ENCODE measurements around the gene ANKRD12. TPM values are rescaled to one million over a fixed set of nuclear protein-coding genes. Genes with fewer than 3 reads are reported as not detected.

Gene ANKRD12
- total and polyA plus RNA-seq, 10 of the 15 experiments (the other 5 are each of a cell fraction or from before 2014, with no cell fraction given) = 5.9 to 45.7 (median 20.2) TPM

- TF ChIP-seq ZBTB33 (IDR thresholded peaks at IDR 0.05) (no peak), ATF3 (IDR thresholded peaks at IDR 0.05; ENCODE audit: borderline replicate concordance, extremely low read depth, low read depth, low read length) (no peak), MTA3 (IDR thresholded peaks at IDR 0.05; ENCODE audit: borderline replicate concordance, low read length) (peak; percentile 91; the same call in 1 of the 2 replicates), EGR1 (IDR thresholded peaks at IDR 0.05; ENCODE audit: borderline replicate concordance in 1 of 2, low read depth in 2 of 2, low read length in 2 of 2) (0 out of 3 replicates have a peak, but pooled peaks of 1 of the 2 experiments have one; percentile 32), ZNF592 (IDR thresholded peaks at IDR 0.05) (no peak), PAX5 (IDR thresholded peaks at IDR 0.05; ENCODE audit: borderline replicate concordance, low read depth, low read length) (no peak), WRNIP1 (IDR thresholded peaks at IDR 0.05; ENCODE audit: borderline replicate concordance, low read depth, low read length) (no peak), HDAC2 (IDR thresholded peaks at IDR 0.05) (no peak), YBX1 (IDR thresholded peaks at IDR 0.05) (no peak), SIN3A (IDR thresholded peaks at IDR 0.05; ENCODE audit: low read depth, low read length) (0 out of 2 replicates have a peak, but pooled peaks have one; percentile 31), BCL3 (IDR thresholded peaks at IDR 0.05; ENCODE audit: borderline replicate concordance, insufficient read depth, low read depth, low read length, poor library complexity, severe bottlenecking) (no peak), POU2F2 (IDR thresholded peaks at IDR 0.05; ENCODE audit: borderline replicate concordance, low read depth, low read length) (no peak), NFYB (IDR thresholded peaks at IDR 0.05; ENCODE audit: insufficient read depth, low read depth, low read length) (no peak), CHD4 (IDR thresholded peaks at IDR 0.05) (no peak), ZNF622 (IDR thresholded peaks at IDR 0.05) (no peak), E4F1 (IDR thresholded peaks at IDR 0.05; ENCODE audit: borderline replicate concordance, partially characterized antibody) (no peak), ZNF217 (IDR thresholded peaks at IDR 0.05) (no peak), TCF12 (IDR thresholded peaks at IDR 0.05; ENCODE audit: low read depth, low read length) (no peak), TCF3 (IDR thresholded peaks at IDR 0.05; ENCODE audit: borderline replicate concordance, insufficient read depth, low read depth, low read length) (no peak), MXI1 (IDR thresholded peaks at IDR 0.05; ENCODE audit: low read depth, low read length) (peak; percentile 24; the same call in 1 of the 2 replicates), CREB1 (IDR thresholded peaks at IDR 0.05; ENCODE audit: low read depth) (peak; percentile 27; the same call in 1 of the 2 replicates)
Observed at GRCh38 chr18:9135912-9136314, 668 bp upstream of the ANKRD12 start (continued).

All from GM12878 (cell line).